D721Med (cell line): ENCODE results near the gene ANO9.
"Not testable (repeated sequence)": the region's sequence is repeated elsewhere in the genome, so short reads cannot be mapped to it uniquely, and the experiment has no call there.

ENCODE experiments used
- DNase-seq: peaks from one replicate; pipeline ENCODE4 v3.0.0; 2011; ENCODE audit warnings: low spot score; ENCODE audit not compliant: insufficient read length
- FAIRE-seq: peaks from 2 replicates; lab custom pipeline; 2011; peaks lifted over from hg19 to GRCh38; lab: Jason Lieb, UNC
- TF ChIP-seq, protein P1 (sequence below): IDR thresholded peaks from 2 replicates; pipeline ENCODE4 v1.5.1; 2012; ENCODE audit warnings: mild to moderate bottlenecking, control low read depth; ENCODE audit not compliant: insufficient read depth; ENCODE audit errors: missing control alignments

The ANO9 gene

GRCh38 chr11:416757-417621, 24.8 kb downstream of the ANO9 start:
- no peak for FAIRE-seq
- DNase-seq: no peak
- TF ChIP-seq, protein P1, sequence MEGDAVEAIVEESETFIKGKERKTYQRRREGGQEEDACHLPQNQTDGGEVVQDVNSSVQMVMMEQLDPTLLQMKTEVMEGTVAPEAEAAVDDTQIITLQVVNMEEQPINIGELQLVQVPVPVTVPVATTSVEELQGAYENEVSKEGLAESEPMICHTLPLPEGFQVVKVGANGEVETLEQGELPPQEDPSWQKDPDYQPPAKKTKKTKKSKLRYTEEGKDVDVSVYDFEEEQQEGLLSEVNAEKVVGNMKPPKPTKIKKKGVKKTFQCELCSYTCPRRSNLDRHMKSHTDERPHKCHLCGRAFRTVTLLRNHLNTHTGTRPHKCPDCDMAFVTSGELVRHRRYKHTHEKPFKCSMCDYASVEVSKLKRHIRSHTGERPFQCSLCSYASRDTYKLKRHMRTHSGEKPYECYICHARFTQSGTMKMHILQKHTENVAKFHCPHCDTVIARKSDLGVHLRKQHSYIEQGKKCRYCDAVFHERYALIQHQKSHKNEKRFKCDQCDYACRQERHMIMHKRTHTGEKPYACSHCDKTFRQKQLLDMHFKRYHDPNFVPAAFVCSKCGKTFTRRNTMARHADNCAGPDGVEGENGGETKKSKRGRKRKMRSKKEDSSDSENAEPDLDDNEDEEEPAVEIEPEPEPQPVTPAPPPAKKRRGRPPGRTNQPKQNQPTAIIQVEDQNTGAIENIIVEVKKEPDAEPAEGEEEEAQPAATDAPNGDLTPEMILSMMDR: no peak

DNA sequence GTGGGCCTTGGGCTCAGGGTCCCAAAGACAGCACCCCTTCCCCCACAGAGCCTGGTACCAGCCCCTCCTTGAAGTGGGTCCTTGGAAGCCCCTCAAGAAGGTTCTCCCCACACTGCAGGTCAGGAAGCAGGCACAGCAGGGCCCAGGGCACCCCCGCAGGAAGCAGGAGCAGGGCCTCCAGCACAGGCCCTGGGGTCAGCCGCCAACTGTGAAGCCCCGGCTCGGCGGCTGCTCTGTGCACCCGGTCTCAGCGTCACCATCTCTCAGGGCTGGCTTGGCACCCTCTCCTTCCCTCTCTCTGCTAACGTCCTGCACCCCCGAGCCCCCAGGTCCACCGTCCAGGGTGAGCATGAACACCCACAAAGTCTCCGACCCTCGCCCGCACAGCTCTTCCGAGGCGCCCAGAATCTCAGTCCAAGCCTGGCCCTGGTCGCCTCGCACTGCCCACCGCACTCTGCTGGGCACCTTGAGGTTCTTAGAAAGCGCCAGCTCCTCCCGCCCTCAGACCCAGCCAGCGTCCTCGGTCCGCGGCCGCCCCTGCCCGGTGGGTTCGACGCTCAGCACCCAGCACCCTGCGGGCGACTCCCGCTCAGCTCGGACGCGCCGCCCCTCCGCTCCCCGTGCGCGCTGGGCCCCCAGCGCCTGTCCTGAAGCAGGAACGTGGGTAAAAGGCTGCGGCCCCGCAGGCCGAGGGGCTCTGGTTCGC, 25.6 kb downstream of the ANO9 start:
- TF ChIP-seq, protein P1: no peak
- DNase-seq (no peak), FAIRE-seq (no peak)

DNA sequence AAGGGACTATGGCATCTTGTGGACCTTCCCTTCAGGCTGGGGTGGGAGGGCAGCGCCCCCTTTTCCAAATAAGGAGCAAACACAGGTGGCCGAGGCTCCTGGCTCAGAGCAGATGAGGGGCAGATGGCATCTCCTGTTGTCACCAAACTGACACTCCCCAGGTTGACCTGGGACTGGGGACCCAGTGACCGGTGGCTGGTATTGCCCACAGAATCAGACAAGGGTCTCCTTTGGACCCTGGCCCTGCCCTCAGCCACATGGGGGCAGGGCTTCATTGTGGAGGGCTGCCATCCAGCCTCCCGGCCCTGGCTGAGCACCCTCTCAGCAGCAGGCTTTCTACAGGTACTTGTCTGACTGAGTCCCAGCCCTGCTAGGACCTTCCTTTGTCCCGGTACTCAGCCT, 26.2 kb downstream of the ANO9 start:
- FAIRE-seq: no peak
- TF ChIP-seq, protein P1: no peak
- no peak for DNase-seq

- FAIRE-seq (no peak), DNase-seq (no peak)
- TF ChIP-seq, protein P1: no peak
Measured at GRCh38 chr11:414318-414857, 27.4 kb downstream of the ANO9 start.

DNA sequence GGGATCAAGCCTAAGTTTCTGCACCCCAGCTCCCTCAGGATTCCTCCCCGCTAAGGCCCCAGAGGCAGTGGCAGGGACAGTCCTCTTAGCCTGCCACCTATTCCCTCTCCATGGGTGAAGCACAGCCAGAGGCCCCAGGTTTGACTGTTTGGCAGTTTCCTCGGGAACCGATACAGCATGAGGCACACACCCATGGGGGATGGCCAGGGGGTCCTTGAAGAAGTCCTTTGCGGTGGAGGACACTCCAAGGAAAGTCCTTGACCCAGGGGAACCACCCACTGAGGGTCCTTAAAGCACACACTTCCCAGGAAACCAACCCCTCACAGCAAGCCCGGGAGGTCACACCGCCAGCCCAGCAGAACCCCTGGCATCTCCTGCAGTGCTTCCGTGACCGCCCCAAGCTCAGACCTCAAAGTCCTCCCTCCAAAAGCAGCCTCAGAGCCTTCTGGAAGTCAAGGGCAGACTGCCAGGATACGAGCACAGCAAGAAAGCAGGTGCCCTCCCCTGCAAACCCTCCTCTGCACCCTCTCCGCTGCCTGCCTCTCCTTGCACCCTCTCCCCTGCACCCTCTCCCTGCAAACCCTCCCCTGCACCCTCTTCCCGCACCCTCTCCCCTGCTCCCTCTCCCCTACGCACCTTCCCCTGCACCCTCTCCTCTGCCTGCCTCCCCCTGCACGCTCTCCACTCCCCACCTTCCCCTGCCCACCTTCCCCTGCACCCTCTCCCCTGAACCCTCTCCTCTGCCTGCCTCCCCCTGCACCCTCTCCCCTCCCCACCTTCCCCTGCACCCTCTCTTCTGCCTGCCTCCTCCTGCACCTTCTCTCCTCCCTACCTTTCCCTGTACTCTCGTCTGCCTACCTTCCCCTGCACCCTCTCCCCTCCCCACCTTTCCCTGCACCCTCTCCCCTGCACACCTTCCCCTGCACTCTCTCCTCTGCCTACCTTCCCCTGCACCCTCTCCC, 28.4 kb downstream of the ANO9 start:
- no peak for FAIRE-seq
- TF ChIP-seq, protein P1: no peak
- no peak for DNase-seq

GRCh38 chr11:412641-413119, 29.1 kb downstream of the ANO9 start:
- no peak for DNase-seq
- no peak for FAIRE-seq
- TF ChIP-seq, protein P1: no peak

- DNase-seq, FAIRE-seq: not testable (repeated sequence)
Measured at GRCh38 chr11:411520-411919, 30.3 kb downstream of the ANO9 start.

GRCh38 chr11:410711-411110, 31.1 kb downstream of the ANO9 start:
- FAIRE-seq, DNase-seq: not testable (repeated sequence)
